GM12891 (cell line): ENCODE measurements around the gene POLR2F.

ENCODE experiments used
- PAX5 ChIP-seq: IDR thresholded peaks from 2 replicates; pipeline ENCODE4 v1.6.1; 2011; ENCODE audit warnings: low read length, moderate library complexity, mild to moderate bottlenecking; ENCODE audit not compliant: insufficient read depth, severe bottlenecking
- POLR2A ChIP-seq: IDR thresholded peaks from 2 replicates; pipeline ENCODE4 v1.6.1; 2011; ENCODE audit warnings: low read depth, low read length, control low read depth
- POLR2AphosphoS5 ChIP-seq: IDR thresholded peaks from 2 replicates; pipeline ENCODE4 v1.6.1; 2011; ENCODE audit warnings: low read depth, low read length, control low read depth
- SPI1 ChIP-seq: IDR thresholded peaks from 2 replicates; pipeline ENCODE4 v1.6.1; 2011; ENCODE audit warnings: low read depth, low read length, control low read depth
- TAF1 ChIP-seq: IDR thresholded peaks from 2 replicates; pipeline ENCODE4 v1.6.1; 2011; ENCODE audit warnings: low read depth, low read length, control low read depth

- TF ChIP-seq POLR2A (no peak), POLR2AphosphoS5 (no peak), TAF1 (no peak), PAX5 (no peak), SPI1 (no peak)
Measured at GRCh38 chr22:38012604-38013072, 59.1 kb downstream of the POLR2F start.
